ENCODE data around the gene SLC20A1.

DNA sequence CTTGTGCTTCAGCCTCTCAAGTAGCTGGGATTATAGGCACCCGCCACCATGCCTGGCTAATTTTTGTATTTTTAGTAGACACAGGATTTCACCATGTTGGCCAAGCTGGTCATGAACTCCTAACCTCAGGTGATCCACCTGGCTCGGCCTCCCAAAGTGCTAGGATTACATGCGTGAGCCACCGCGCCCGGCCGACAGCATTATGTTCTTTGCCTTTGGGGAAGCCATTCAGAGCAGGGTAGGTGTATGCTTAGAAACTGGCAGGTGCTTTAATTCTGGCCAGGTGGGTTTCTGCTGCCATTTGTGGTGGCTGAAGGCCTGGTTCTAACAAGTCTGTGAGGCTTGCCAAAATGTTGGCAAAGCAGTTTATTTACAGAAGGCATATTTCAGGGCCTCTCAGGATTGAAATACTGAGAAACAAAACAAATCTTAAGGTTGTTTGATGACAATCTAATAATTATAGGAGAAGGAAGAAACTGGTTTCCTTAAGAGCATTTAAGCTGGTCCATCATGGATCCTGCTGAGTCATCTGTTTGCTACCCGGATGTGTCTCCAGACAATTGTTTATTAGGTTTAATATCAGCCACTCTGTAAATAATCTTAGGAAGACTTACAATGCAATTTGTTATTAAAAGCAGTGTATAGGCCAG is 16.0 kb downstream of the SLC20A1 start:
- TF ChIP-seq POLR2A (IDR thresholded peaks at IDR 0.05) (no peak), CTCF (IDR thresholded peaks at IDR 0.05) (no peak)
